ENCODE measurements around the gene VSIR. TPM values are rescaled to one million over a fixed set of nuclear protein-coding genes. Genes with fewer than 3 reads are reported as not detected.

VSIR gene
- total RNA-seq, 4 donors from 2014 or later: 37.8 to 118 (median 90.3) TPM

- H3K4me3 ChIP-seq: no peak overlapping the region
- intact Hi-C loops (cut with DNase I): loop anchor here (2.0 kb wide), 1 partner anchor 454 kb away; no protein-coding TSS in a partner anchor
- H3K27me3 ChIP-seq: no peaks in the 10 kb centered on the region
- no peaks in the 10 kb centered on the region for H3K36me3 ChIP-seq
- peaks cover 30 to 50% (median 40%) of the 10 kb centered on the region in 4 donors for H3K4me1 ChIP-seq
- WGBS: 85% methylated on average over 2 of the region's 2 CpGs
- H3K9me3 ChIP-seq: no peaks in the 10 kb centered on the region
- no peak for DNase-seq (ENCODE audit: extremely low spot score)
- no peak overlapping the region for H3K27ac ChIP-seq (replicated peaks in 1 of 4)
- TF ChIP-seq POLR2A (IDR thresholded peaks at IDR 0.05; ENCODE audit: low read depth): no peak
- TF ChIP-seq EP300 (IDR thresholded peaks at IDR 0.05): no peak
- TF ChIP-seq CTCF (IDR thresholded peaks at IDR 0.05): no peak
- no peak for TF ChIP-seq POLR2AphosphoS5 (IDR thresholded peaks at IDR 0.05)
Observed at GRCh38 chr10:71776481-71776925, 3.2 kb upstream of the VSIR start.

- DNase-seq (ENCODE audit: extremely low spot score): no peak
- H3K4me3 ChIP-seq: no peak overlapping the region
- H3K27me3 ChIP-seq: no peaks in the 10 kb centered on the region
- no peaks in the 10 kb centered on the region for H3K9me3 ChIP-seq
- TF ChIP-seq CTCF (IDR thresholded peaks at IDR 0.05) (no peak), EP300 (IDR thresholded peaks at IDR 0.05) (no peak), POLR2A (IDR thresholded peaks at IDR 0.05; ENCODE audit: low read depth) (no peak), POLR2AphosphoS5 (IDR thresholded peaks at IDR 0.05) (no peak)
- peaks cover 44 to 64% (median 54%) of the 10 kb centered on the region in 4 donors for H3K4me1 ChIP-seq
- H3K27ac ChIP-seq (replicated peaks in 1 of 4): no peak overlapping the region
- H3K36me3 ChIP-seq: no peaks in the 10 kb centered on the region
- intact Hi-C loops (cut with DNase I): loop anchor here (5.0 kb wide), 2 partner anchors 63 to 153 kb away; no protein-coding TSS in a partner anchor
- 57% methylated on average over 3 of the region's 3 CpGs for WGBS
Observed at GRCh38 chr10:71774916-71775702, 1.8 kb upstream of the VSIR start.

- H3K36me3 ChIP-seq: no peaks in the 10 kb centered on the region
- peaks cover 66 to 86% (median 77%) of the 10 kb centered on the region in 4 donors for H3K4me1 ChIP-seq
- DNase-seq (ENCODE audit: extremely low spot score): no peak
- WGBS: 30% methylated on average over 3 of the region's 4 CpGs
- peak overlapping the region; percentile 94 to 98 (median 96) for H3K27ac ChIP-seq (replicated peaks in 1 of 4)
- intact Hi-C loops (cut with DNase I): loop anchor here (5.0 kb wide), 2 partner anchors 61 to 151 kb away; no protein-coding TSS in a partner anchor
- no peak for TF ChIP-seq CTCF (IDR thresholded peaks at IDR 0.05)
- TF ChIP-seq EP300 (IDR thresholded peaks at IDR 0.05): no peak
- no peak for TF ChIP-seq POLR2AphosphoS5 (IDR thresholded peaks at IDR 0.05)
- no peak for TF ChIP-seq POLR2A (IDR thresholded peaks at IDR 0.05; ENCODE audit: low read depth)
- no peaks in the 10 kb centered on the region for H3K9me3 ChIP-seq
- H3K4me3 ChIP-seq: peak overlapping the region; percentile 76 to 95 (median 85)
- H3K27me3 ChIP-seq: no peaks in the 10 kb centered on the region
Observed at GRCh38 chr10:71772832-71773220, 494 bp downstream of the VSIR start.

GRCh38 chr10:71771821-71772617 is 1.3 kb downstream of the VSIR start:
- Histone ChIP-seq H3K9me3 (no peaks in the 10 kb centered on the region), H3K36me3 (no peaks in the 10 kb centered on the region), H3K4me1 (peaks cover 74 to 94% (median 85%) of the 10 kb centered on the region in 4 donors), H3K4me3 (peak overlapping the region; percentile 76 to 95 (median 85)), H3K27ac (replicated peaks in 1 of 4) (peak overlapping the region; percentile 94 to 98 (median 96)), H3K27me3 (no peaks in the 10 kb centered on the region)
- TF ChIP-seq CTCF (IDR thresholded peaks at IDR 0.05) (no peak), POLR2AphosphoS5 (IDR thresholded peaks at IDR 0.05) (peak; percentile 81 to 97), POLR2A (IDR thresholded peaks at IDR 0.05; ENCODE audit: low read depth) (peak; percentile 28)
- intact Hi-C loops (cut with DNase I): loop anchor here (5.0 kb wide), 2 partner anchors 60 to 150 kb away; no protein-coding TSS in a partner anchor
- DNase-seq (ENCODE audit: extremely low spot score): no peak
- 14% methylated on average over 2 of the region's 2 CpGs for WGBS
